K562 (cell line): Measurements from ENCODE around the gene SDHAF1. TPM values are rescaled to one million over a fixed set of nuclear protein-coding genes. Genes with fewer than 3 reads are reported as not detected.

ENCODE experiments used
- COPS2 ChIP-seq: fragments of 450-650 bp; conservative IDR thresholded peaks from 2 replicates; pipeline ENCODE4 v1.6.1; 2016; ENCODE audit warnings: mild to moderate bottlenecking, moderate library complexity
- ELF2 ChIP-seq: fragments of 250-450 bp; sonication (Bioruptor Pico); IDR thresholded peaks from 2 replicates; pipeline ENCODE4 v1.5.0; 2021; ENCODE audit warnings: mild to moderate bottlenecking
- FOXJ3 ChIP-seq: sonication (generic); formaldehyde crosslinking; IDR thresholded peaks from 2 replicates; pipeline ENCODE4 v1.4.0; 2020; ENCODE audit warnings: mild to moderate bottlenecking, missing genetic modification reagents
- FOXO4 ChIP-seq: fragments of 450-650 bp; formaldehyde crosslinking; IDR thresholded peaks from 2 replicates; pipeline ENCODE4 v1.4.0; 2020; ENCODE audit warnings: mild to moderate bottlenecking, moderate library complexity
- LEF1 ChIP-seq: fragments of 450-650 bp; IDR thresholded peaks from 2 replicates; pipeline ENCODE4 v1.6.1; 2016; ENCODE audit warnings: mild to moderate bottlenecking
- NRF1 ChIP-seq, 2 experiments: fragments of 450-650 bp; IDR thresholded peaks in 1 of 2; conservative IDR thresholded peaks in 1 of 2; 2 replicates each; pipeline ENCODE4 v1.6.1; 2014; ENCODE audit warnings: mild to moderate bottlenecking in 2 of 2
- PKNOX1 ChIP-seq: fragments of 450-650 bp; IDR thresholded peaks from 2 replicates; pipeline ENCODE4 v1.6.1; 2016
- POLR3A ChIP-seq: IDR thresholded peaks from 2 replicates; pipeline ENCODE4 v1.6.1; 2011; ENCODE audit warnings: borderline replicate concordance, mild to moderate bottlenecking, moderate library complexity; ENCODE audit not compliant: insufficient read length, insufficient read depth; ENCODE audit errors: extremely low read depth
- RHOXF2B ChIP-seq: fragments of 250-450 bp; sonication (Bioruptor Pico); conservative IDR thresholded peaks from 2 replicates; pipeline ENCODE4 v1.5.1; 2021
- SAP30 ChIP-seq: fragments of 200-600 bp; sonication (generic); IDR thresholded peaks from 2 replicates; pipeline ENCODE4 v1.6.1; 2012; ENCODE audit warnings: borderline replicate concordance, low read depth, mild to moderate bottlenecking, moderate library complexity, low read length, control low read depth, inconsistent platforms; ENCODE audit not compliant: insufficient read depth, poor library complexity, severe bottlenecking
- SP2 ChIP-seq: IDR thresholded peaks from 2 replicates; pipeline ENCODE4 v1.6.1; 2011; ENCODE audit warnings: mild to moderate bottlenecking, low read depth, low read length, moderate library complexity; ENCODE audit not compliant: poor library complexity, severe bottlenecking; ENCODE audit errors: extremely low read depth
- TCF7 ChIP-seq: sonication (generic); IDR thresholded peaks from 2 replicates; pipeline ENCODE4 v1.6.1; 2016; ENCODE audit warnings: antibody characterized with exemption, borderline replicate concordance
- USF1 ChIP-seq: sonication (generic); formaldehyde crosslinking; IDR thresholded peaks from 2 replicates; pipeline ENCODE4 v1.9.0; 2022; ENCODE audit warnings: mild to moderate bottlenecking, missing genetic modification reagents
- XRCC4 ChIP-seq: IDR thresholded peaks from one replicate; pipeline ENCODE4 v1.6.1; 2011; ENCODE audit not compliant: insufficient read depth, insufficient read length; ENCODE audit errors: extremely low read depth
- ZBED1 ChIP-seq: IDR thresholded peaks from 2 replicates; pipeline ENCODE4 v1.6.1; 2014
- ZFP30 ChIP-seq: fragments of 250-450 bp; sonication (Bioruptor Pico); IDR thresholded peaks from 2 replicates; pipeline ENCODE4 v1.8.0; 2022; ENCODE audit warnings: moderate library complexity, mild to moderate bottlenecking, inconsistent platforms, borderline replicate concordance
- ZFX ChIP-seq: sonication (generic); formaldehyde crosslinking; IDR thresholded peaks from 2 replicates; pipeline ENCODE4 v1.8.0; 2022; ENCODE audit warnings: mild to moderate bottlenecking, missing genetic modification reagents, moderate library complexity
- ZKSCAN3 ChIP-seq: fragments of 250-450 bp; sonication (Bioruptor Pico); IDR thresholded peaks from 2 replicates; pipeline ENCODE4 v1.4.0; 2020
- ZNF280B ChIP-seq: fragments of 250-450 bp; sonication (Bioruptor Pico); IDR thresholded peaks from 2 replicates; pipeline ENCODE4 v1.5.1; 2021; ENCODE audit warnings: mild to moderate bottlenecking
- ZNF3 ChIP-seq: fragments of 250-450 bp; sonication (Bioruptor Pico); IDR thresholded peaks from 2 replicates; pipeline ENCODE4 v1.5.0; 2021; ENCODE audit warnings: mild to moderate bottlenecking, moderate library complexity
- ZNF444 ChIP-seq: fragments of 250-450 bp; sonication (Bioruptor Pico); IDR thresholded peaks from 2 replicates; pipeline ENCODE4 v1.4.0; 2020; ENCODE audit warnings: mild to moderate bottlenecking, moderate library complexity
- ZNF668 ChIP-seq: fragments of 250-450 bp; sonication (Bioruptor Pico); IDR thresholded peaks from 2 replicates; pipeline ENCODE4 v1.8.0; 2022; ENCODE audit warnings: mild to moderate bottlenecking, inconsistent platforms
- polyA plus RNA-seq, 8 experiments: library from polyadenylated mRNA; depleted of rRNA in 4 of 8; stranded (reverse) in 5 of 8; unstranded in 3 of 8; fragments of >200 nt; fragmentation: Nextera tagmentation in 2 of 8; fragmentation: Illumina TruSeq in 1 of 8; extraction: Ambion mirVana in 2 of 8; extraction: Trizol in 1 of 8; gene quantifications; 2 replicates each; pipeline versions ENCODE4 v1.2.1 to v1.2.3, GENCODE V29; 2011 to 2014; ENCODE audit warnings: inconsistent platforms in 1 of 8, missing spikeins in 1 of 8
- total RNA-seq, 7 experiments: library from RNA; depleted of rRNA in 6 of 7; stranded (reverse); fragments of >200 nt in 6 of 7; fragmentation: Illumina TruSeq in 2 of 7; extraction: Trizol in 2 of 7; gene quantifications; 2 replicates each; pipeline versions ENCODE4 v1.2.1 to v1.2.3, GENCODE V29; 2011 to 2021; ENCODE audit warnings: low replicate concordance in 1 of 7
- TF ChIP-seq, protein P1 (sequence below): fragments of 450-650 bp; IDR thresholded peaks from 2 replicates; pipeline ENCODE4 v1.6.1; 2016; ENCODE audit warnings: low read depth, mild to moderate bottlenecking, moderate library complexity

The SDHAF1 gene
- total and polyA plus RNA-seq, 9 of the 15 experiments (the other 6 are each of a cell fraction or from before 2014, with no cell fraction given): 0.42 to 55.7 (median 18.8) TPM

- TF ChIP-seq FOXO4 (CRISPR knock-in tag): no peak
- peak; percentile 79 to 82 for TF ChIP-seq NRF1 (conservative IDR thresholded peaks at IDR 0.05 in 1 of 2, IDR thresholded peaks at IDR 0.05 in 1 of 2)
- peak; percentile 82 for TF ChIP-seq SP2
- 0 out of 2 replicates have a peak, but pooled peaks have one; percentile 38 for TF ChIP-seq ZFX (CRISPR knock-in tag)
- TF ChIP-seq USF1 (CRISPR knock-in tag): no peak
- TF ChIP-seq POLR3A: no peak
- no peak for TF ChIP-seq COPS2
- TF ChIP-seq ZNF444 (CRISPR knock-in tag): no peak
- TF ChIP-seq ELF2 (CRISPR knock-in tag): no peak
- TF ChIP-seq TCF7: no peak
- no peak for TF ChIP-seq ZNF668
- no peak for TF ChIP-seq ZKSCAN3 (CRISPR knock-in tag)
- no peak for TF ChIP-seq ZNF280B (CRISPR knock-in tag)
- peak; percentile 85 for TF ChIP-seq SAP30
- TF ChIP-seq XRCC4: no peak
- TF ChIP-seq ZBED1: no peak
- no peak for TF ChIP-seq ZNF3 (CRISPR knock-in tag)
- no peak for TF ChIP-seq FOXJ3 (CRISPR knock-in tag)
- 0 out of 2 replicates have a peak, but pooled peaks have one; percentile 25 for TF ChIP-seq LEF1
- peak; percentile 88 for TF ChIP-seq PKNOX1
- TF ChIP-seq, protein P1, sequence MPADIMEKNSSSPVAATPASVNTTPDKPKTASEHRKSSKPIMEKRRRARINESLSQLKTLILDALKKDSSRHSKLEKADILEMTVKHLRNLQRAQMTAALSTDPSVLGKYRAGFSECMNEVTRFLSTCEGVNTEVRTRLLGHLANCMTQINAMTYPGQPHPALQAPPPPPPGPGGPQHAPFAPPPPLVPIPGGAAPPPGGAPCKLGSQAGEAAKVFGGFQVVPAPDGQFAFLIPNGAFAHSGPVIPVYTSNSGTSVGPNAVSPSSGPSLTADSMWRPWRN: no peak
- TF ChIP-seq RHOXF2B (CRISPR knock-in tag): no peak
- TF ChIP-seq ZFP30 (CRISPR knock-in tag): no peak
Measured at GRCh38 chr19:36014012-36014924, 19.3 kb downstream of the SDHAF1 start, which contains the start of gene ALKBH6 (continued).
